Type B pancreatic cell (in vitro differentiated cells): ENCODE results near the gene ZNF14. TPM values are rescaled to one million over a fixed set of nuclear protein-coding genes. Genes with fewer than 3 reads are reported as not detected.
"Not testable (repeated sequence)": the region's sequence is repeated elsewhere in the genome, so short reads cannot be mapped to it uniquely, and the experiment has no call there.

Source experiments
- DNase-seq: peaks from one replicate; pipeline ENCODE4 v3.0.0; 2021; ENCODE audit warnings: mixed read lengths; ENCODE audit not compliant: unreplicated experiment; ENCODE audit errors: extremely low spot score
- H3K27ac Mint-ChIP-seq: 2 replicates; pipeline ENCODE4 v1.8.0; 2021; ENCODE audit warnings: mild to moderate bottlenecking, mixed read lengths
- H3K27me3 Mint-ChIP-seq: 2 replicates; pipeline ENCODE4 v1.8.0; 2021; ENCODE audit warnings: mixed read lengths
- H3K36me3 Mint-ChIP-seq: 2 replicates; pipeline ENCODE4 v1.8.0; 2021; ENCODE audit warnings: mixed read lengths
- H3K4me1 Mint-ChIP-seq: one replicate; pipeline ENCODE4 v1.8.0; 2021; ENCODE audit warnings: mixed read lengths; ENCODE audit not compliant: unreplicated experiment
- H3K4me3 Mint-ChIP-seq: 2 replicates; pipeline ENCODE4 v1.8.0; 2021; ENCODE audit warnings: mild to moderate bottlenecking, mixed read lengths
- H3K9me3 Mint-ChIP-seq: 2 replicates; pipeline ENCODE4 v1.8.0; 2021; ENCODE audit warnings: mixed read lengths
- CTCF ChIP-seq: fragments of 200-600 bp; sonication (generic); conservative IDR thresholded peaks from 2 replicates; pipeline ENCODE4 v1.5.0; 2021; ENCODE audit warnings: antibody characterized with exemption, mild to moderate bottlenecking
- total RNA-seq: library from RNA; stranded (reverse); gene quantifications from 2 replicates; pipeline ENCODE4 v1.2.1, GENCODE V29; 2021; ENCODE audit warnings: low replicate concordance

ZNF14 gene
- total RNA-seq, 1 donor from 2014 or later: 8.5 TPM

DNA sequence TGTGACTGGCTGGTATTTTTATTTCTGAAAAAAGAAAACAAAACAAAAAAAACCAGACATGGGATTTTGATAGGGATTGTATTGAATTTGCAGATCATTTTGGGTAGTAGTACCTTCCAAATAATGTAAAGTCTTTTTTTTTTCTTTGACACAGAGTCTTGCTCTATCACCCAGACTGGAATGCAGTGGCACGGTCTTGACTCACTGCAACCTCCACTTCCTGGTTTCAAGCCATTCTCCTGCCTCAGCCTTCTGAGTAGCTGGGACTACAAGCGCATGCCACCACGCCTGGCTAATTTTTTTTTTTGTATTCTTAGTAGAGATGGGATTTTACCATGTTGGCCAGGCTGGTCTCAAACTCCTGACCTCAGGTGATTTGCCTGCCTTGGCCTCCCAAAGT, 60.1 kb downstream of the ZNF14 start:
- peaks cover 27% of the 10 kb centered on the region for H3K36me3 Mint-ChIP-seq
- H3K4me1 Mint-ChIP-seq: peaks cover 11% of the 10 kb centered on the region
- no peak overlapping the region for H3K4me3 Mint-ChIP-seq
- no peak for DNase-seq
- no peaks in the 10 kb centered on the region for H3K27me3 Mint-ChIP-seq
- no peak for TF ChIP-seq CTCF
- no peak overlapping the region for H3K27ac Mint-ChIP-seq
- no peaks in the 10 kb centered on the region for H3K9me3 Mint-ChIP-seq

- DNase-seq: no peak
- TF ChIP-seq CTCF: no peak
- Mint-ChIP-seq H3K36me3 (peaks cover 5% of the 10 kb centered on the region), H3K4me3 (peak overlapping the region; percentile 86), H3K27ac (peak overlapping the region; percentile 65), H3K4me1 (peaks cover 11% of the 10 kb centered on the region), H3K27me3 (no peaks in the 10 kb centered on the region), H3K9me3 (no peaks in the 10 kb centered on the region)
Observed at GRCh38 chr19:19670070-19670551, 62.8 kb downstream of the ZNF14 start.

GRCh38 chr19:19668230-19669012, 64.5 kb downstream of the ZNF14 start, which contains the start of gene ZNF101:
TSS of gene ZNF101 (plus strand) at chr19:19668839. CDS start at chr19:19668964, 125 bp downstream.
- Mint-ChIP-seq H3K4me3 (peak within 1 kb of the TSS; percentile 91), H3K27me3 (no peaks in the 10 kb centered on the region)
- no peak for TF ChIP-seq CTCF

DNA sequence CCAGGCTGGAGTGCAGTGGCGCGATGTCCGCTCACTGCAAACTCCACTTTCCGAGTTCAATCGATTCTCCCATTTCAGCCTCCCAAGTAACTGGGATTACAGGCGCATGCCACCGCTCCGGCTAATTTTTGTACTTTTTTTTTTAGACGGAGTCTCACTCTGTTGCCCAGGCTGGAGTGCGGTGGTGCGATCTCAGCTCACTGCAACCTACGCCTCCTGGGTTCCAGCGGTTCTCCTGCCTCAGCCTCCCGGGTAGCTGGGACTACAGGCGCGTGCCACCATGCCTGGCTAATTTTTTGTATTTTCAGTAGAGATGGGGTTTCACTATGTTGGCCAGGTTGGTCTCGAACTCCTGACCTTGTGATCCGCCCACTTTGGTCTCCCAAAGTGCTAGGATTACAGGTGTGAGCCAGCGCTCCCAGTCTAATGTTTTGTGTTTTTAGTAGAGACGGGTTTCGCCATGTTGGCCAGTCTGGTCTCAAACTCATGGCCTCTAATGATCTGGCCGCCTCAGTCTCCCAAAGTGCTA, 67.4 kb downstream of the ZNF14 start:
- H3K4me3 Mint-ChIP-seq: peak overlapping the region; percentile 11
- not testable (repeated sequence) for H3K27me3 Mint-ChIP-seq, H3K36me3 Mint-ChIP-seq, DNase-seq, H3K27ac Mint-ChIP-seq, H3K9me3 Mint-ChIP-seq
- peaks cover 30% of the 10 kb centered on the region for H3K4me1 Mint-ChIP-seq

More at GRCh38 chr19:19668230-19669012, 64.5 kb downstream of the ZNF14 start, which contains the start of gene ZNF101:
- DNase-seq: peak; percentile 88
- peak within 1 kb of the TSS; percentile 76 for H3K27ac Mint-ChIP-seq
- H3K9me3 Mint-ChIP-seq: no peaks in the 10 kb centered on the region
- H3K4me1 Mint-ChIP-seq: peaks cover 11% of the 10 kb centered on the region
- no peaks in the 10 kb centered on the region for H3K36me3 Mint-ChIP-seq

GRCh38 chr19:19663256-19664120, 69.4 kb downstream of the ZNF14 start, which contains the start of gene ATP13A1:
TSS of gene ATP13A1 (minus strand) at chr19:19663676. CDS start at chr19:19663666, 10 bp downstream.
- Mint-ChIP-seq H3K4me3 (peak within 1 kb of the TSS; percentile 97), H3K4me1 (peaks cover 23% of the 10 kb centered on the region), H3K9me3 (no peaks in the 10 kb centered on the region), H3K36me3 (peaks cover under 1% of the 10 kb centered on the region), H3K27ac (peak within 1 kb of the TSS; percentile 96), H3K27me3 (no peaks in the 10 kb centered on the region)
- peak; percentile 95 for DNase-seq
- TF ChIP-seq CTCF: peak; percentile 39
